Trophoblast cell (in vitro differentiated cells and primary cell): ENCODE results near the gene ACVR2A.

ENCODE experiments used
- DNase-seq, 2 donors: peaks; one replicate each; pipeline ENCODE4 v3.0.0-alpha.2; 2016
- H2AFZ ChIP-seq: 2 replicates; pipeline ENCODE4 v1.6.1; 2013; ENCODE audit warnings: low read length, moderate library complexity, mild to moderate bottlenecking; ENCODE audit not compliant: insufficient read depth, poor library complexity
- H2AK5ac ChIP-seq: 2 replicates; pipeline ENCODE4 v1.6.1; 2013; ENCODE audit warnings: mild to moderate bottlenecking, low read length
- H2BK120ac ChIP-seq: 2 replicates; pipeline ENCODE4 v1.6.1; 2013; ENCODE audit warnings: low read length, mild to moderate bottlenecking, moderate library complexity; ENCODE audit not compliant: insufficient read depth, poor library complexity
- H2BK12ac ChIP-seq: 2 replicates; pipeline ENCODE4 v1.6.1; 2013; ENCODE audit warnings: mild to moderate bottlenecking, low read length, moderate library complexity
- H2BK5ac ChIP-seq: 2 replicates; pipeline ENCODE4 v1.6.1; 2013; ENCODE audit warnings: low read length, low read depth, moderate library complexity, mild to moderate bottlenecking; ENCODE audit not compliant: poor library complexity
- H3K14ac ChIP-seq: 2 replicates; pipeline ENCODE4 v1.6.1; 2013; ENCODE audit warnings: mild to moderate bottlenecking, low read length
- H3K18ac ChIP-seq: 2 replicates; pipeline ENCODE4 v1.6.1; 2013; ENCODE audit warnings: mild to moderate bottlenecking, low read length
- H3K23ac ChIP-seq: 2 replicates; pipeline ENCODE4 v1.6.1; 2013; ENCODE audit warnings: low read length
- H3K27ac ChIP-seq: 2 replicates; pipeline ENCODE4 v1.5.1; 2013; ENCODE audit warnings: low read depth, mild to moderate bottlenecking, inconsistent platforms, low read length, moderate library complexity
- H3K27me3 ChIP-seq: 2 replicates; pipeline ENCODE4 v1.6.1; 2013; ENCODE audit warnings: inconsistent platforms, mild to moderate bottlenecking, low read length, moderate library complexity; ENCODE audit not compliant: insufficient read depth
- H3K36me3 ChIP-seq, 2 experiments: 1 replicate in 1 of 2; 2 replicates in 1 of 2; pipeline ENCODE4 v1.6.1; 2013; ENCODE audit warnings: low read length in 2 of 2, mild to moderate bottlenecking in 2 of 2, moderate library complexity in 1 of 2; ENCODE audit not compliant: insufficient read depth in 2 of 2, control insufficient read depth in 1 of 2
- H3K4ac ChIP-seq: 2 replicates; pipeline ENCODE4 v1.6.1; 2013; ENCODE audit warnings: low read depth, mild to moderate bottlenecking, low read length, moderate library complexity
- H3K4me1 ChIP-seq, 2 experiments: 1 replicate in 1 of 2; 2 replicates in 1 of 2; pipeline ENCODE4 v1.6.1; 2013; ENCODE audit warnings: low read length in 2 of 2, mild to moderate bottlenecking in 2 of 2, moderate library complexity in 1 of 2; ENCODE audit not compliant: insufficient read depth in 2 of 2, control insufficient read depth in 1 of 2
- H3K4me2 ChIP-seq: 2 replicates; pipeline ENCODE4 v1.6.1; 2013; ENCODE audit warnings: inconsistent platforms, mild to moderate bottlenecking, low read length, moderate library complexity
- H3K4me3 ChIP-seq: 2 replicates; pipeline ENCODE4 v1.5.1; 2013; ENCODE audit warnings: mild to moderate bottlenecking, low read depth, low read length, inconsistent platforms
- H3K79me1 ChIP-seq: one replicate; pipeline ENCODE4 v1.6.1; 2013; ENCODE audit warnings: low read length
- H3K79me2 ChIP-seq: 2 replicates; pipeline ENCODE4 v1.6.1; 2013; ENCODE audit warnings: low read length, mild to moderate bottlenecking; ENCODE audit not compliant: control insufficient read depth, insufficient read depth, poor library complexity
- H3K9ac ChIP-seq: 2 replicates; pipeline ENCODE4 v1.6.1; 2013; ENCODE audit warnings: mild to moderate bottlenecking, low read length
- H3K9me3 ChIP-seq: 2 replicates; pipeline ENCODE4 v1.6.1; 2013; ENCODE audit warnings: low read depth, mild to moderate bottlenecking, control low read depth, inconsistent platforms, low read length; ENCODE audit not compliant: insufficient read depth
- H4K12ac ChIP-seq: 2 replicates; pipeline ENCODE4 v1.6.1; 2013; ENCODE audit warnings: low read depth, mild to moderate bottlenecking, low read length, moderate library complexity
- H4K8ac ChIP-seq: 2 replicates; pipeline ENCODE4 v1.6.1; 2013; ENCODE audit warnings: low read depth, mild to moderate bottlenecking, low read length, moderate library complexity
- H4K91ac ChIP-seq: one replicate; pipeline ENCODE4 v1.6.1; 2013; ENCODE audit warnings: low read depth, mild to moderate bottlenecking, low read length, moderate library complexity
- whole genome bisulfite sequencing: extraction: QIAGEN DNeasy Blood & Tissue Kit; methylation state at CpG from one replicate; pipeline ENCODE4 v1.1.7; 2013; ENCODE audit warnings: missing lambda C conversion rate; ENCODE audit not compliant: insufficient read length, insufficient coverage; ENCODE audit errors: extremely low coverage; 5-methylcytosine and 5-hydroxymethylcytosine counted together

Gene ACVR2A

GRCh38 chr2:147850838-147851237 is 6.0 kb downstream of the ACVR2A start:
- Histone ChIP-seq H4K12ac (no peak overlapping the region), H3K4ac (no peak overlapping the region), H4K91ac (no peak overlapping the region), H2AK5ac (no peak overlapping the region), H3K18ac (no peak overlapping the region), H3K4me2 (no peak overlapping the region), H3K79me1 (no peaks in the 10 kb centered on the region), H3K27ac (no peak overlapping the region), H3K27me3 (no peaks in the 10 kb centered on the region), H3K9ac (no peak overlapping the region), H2BK12ac (no peak overlapping the region), H3K23ac (no peak overlapping the region), H3K9me3 (no peaks in the 10 kb centered on the region), H2AFZ (no peak overlapping the region), H3K79me2 (no peaks in the 10 kb centered on the region), H3K4me1 (peaks cover 0 to 2% of the 10 kb centered on the region in 2 experiments), H3K4me3 (no peak overlapping the region), H3K14ac (no peak overlapping the region), H3K36me3 (no peaks in the 10 kb centered on the region), H2BK120ac (no peak overlapping the region), H2BK5ac (no peak overlapping the region), H4K8ac (no peak overlapping the region)
- WGBS: no CpG with 5 or more reads among the region's 1 CpG
- no peak for DNase-seq

- Histone ChIP-seq H2AFZ (no peak overlapping the region), H2BK12ac (no peak overlapping the region), H3K79me2 (no peaks in the 10 kb centered on the region), H3K4me3 (no peak overlapping the region), H3K9ac (no peak overlapping the region), H4K12ac (no peak overlapping the region), H3K36me3 (no peaks in the 10 kb centered on the region), H3K4me2 (no peak overlapping the region), H3K18ac (no peak overlapping the region), H3K4me1 (peaks cover 0 to 2% of the 10 kb centered on the region in 2 experiments), H2AK5ac (no peak overlapping the region), H3K4ac (no peak overlapping the region), H3K27ac (no peak overlapping the region), H2BK5ac (no peak overlapping the region), H3K79me1 (no peaks in the 10 kb centered on the region), H3K14ac (no peak overlapping the region), H3K23ac (no peak overlapping the region), H4K8ac (no peak overlapping the region), H2BK120ac (no peak overlapping the region), H3K27me3 (no peaks in the 10 kb centered on the region), H4K91ac (no peak overlapping the region), H3K9me3 (no peaks in the 10 kb centered on the region)
- no CpG with 5 or more reads among the region's 1 CpG for WGBS
- no peak for DNase-seq
Measured at GRCh38 chr2:147851244-147851930, 6.6 kb downstream of the ACVR2A start.

GRCh38 chr2:147854557-147855134 is 9.8 kb downstream of the ACVR2A start:
- Histone ChIP-seq H2AFZ (no peak overlapping the region), H4K8ac (no peak overlapping the region), H4K91ac (no peak overlapping the region), H3K18ac (no peak overlapping the region), H4K12ac (no peak overlapping the region), H3K4me2 (no peak overlapping the region), H3K27me3 (no peaks in the 10 kb centered on the region), H2AK5ac (no peak overlapping the region), H3K27ac (no peak overlapping the region), H3K4me1 (no peaks in the 10 kb centered on the region), H3K4me3 (no peak overlapping the region), H2BK5ac (no peak overlapping the region), H2BK120ac (no peak overlapping the region), H3K36me3 (no peaks in the 10 kb centered on the region), H3K79me1 (no peaks in the 10 kb centered on the region), H3K9me3 (no peaks in the 10 kb centered on the region), H3K14ac (no peak overlapping the region), H3K79me2 (no peaks in the 10 kb centered on the region), H3K23ac (no peak overlapping the region), H3K4ac (no peak overlapping the region), H2BK12ac (no peak overlapping the region), H3K9ac (no peak overlapping the region)
- no CpG with 5 or more reads among the region's 6 CpGs for WGBS
- DNase-seq: no peak

GRCh38 chr2:147855316-147855715 is 10.5 kb downstream of the ACVR2A start:
- Histone ChIP-seq H3K23ac (no peak overlapping the region), H3K36me3 (no peaks in the 10 kb centered on the region), H4K8ac (no peak overlapping the region), H3K4me1 (no peaks in the 10 kb centered on the region), H3K9me3 (no peaks in the 10 kb centered on the region), H3K4ac (peak overlapping the region; percentile 69), H3K79me1 (no peaks in the 10 kb centered on the region), H3K9ac (no peak overlapping the region), H3K4me2 (no peak overlapping the region), H2BK12ac (no peak overlapping the region), H3K4me3 (no peak overlapping the region), H3K18ac (no peak overlapping the region), H2BK5ac (no peak overlapping the region), H3K79me2 (no peaks in the 10 kb centered on the region), H2BK120ac (no peak overlapping the region), H3K14ac (no peak overlapping the region), H3K27ac (no peak overlapping the region), H4K91ac (no peak overlapping the region), H3K27me3 (no peaks in the 10 kb centered on the region), H2AFZ (no peak overlapping the region), H2AK5ac (no peak overlapping the region), H4K12ac (no peak overlapping the region)
- peak in 1 of 2 donors; percentile 2 for DNase-seq
